ENCODE results near the gene COL13A1.

GRCh38 chr10:69881202-69881601 lies 79.5 kb downstream of the COL13A1 start:
- no peak for TF ChIP-seq POLR2A (IDR thresholded peaks at IDR 0.05; ENCODE audit: borderline replicate concordance, extremely low read depth, insufficient read depth, insufficient read length)
- TF ChIP-seq FOSL1 (IDR thresholded peaks at IDR 0.05; ENCODE audit: low read depth), result no peak
- TF ChIP-seq CTCF (IDR thresholded peaks at IDR 0.05 in 2 of 3, conservative IDR thresholded peaks at IDR 0.05 in 1 of 3; ENCODE audit: borderline replicate concordance in 1 of 3, insufficient read depth in 1 of 3, low read depth in 2 of 3, low read length in 2 of 3), result no peak
- TF ChIP-seq ATF3 (IDR thresholded peaks at IDR 0.05), result no peak
- TF ChIP-seq ZFX (IDR thresholded peaks at IDR 0.05), result no peak
- TF ChIP-seq, protein P1, sequence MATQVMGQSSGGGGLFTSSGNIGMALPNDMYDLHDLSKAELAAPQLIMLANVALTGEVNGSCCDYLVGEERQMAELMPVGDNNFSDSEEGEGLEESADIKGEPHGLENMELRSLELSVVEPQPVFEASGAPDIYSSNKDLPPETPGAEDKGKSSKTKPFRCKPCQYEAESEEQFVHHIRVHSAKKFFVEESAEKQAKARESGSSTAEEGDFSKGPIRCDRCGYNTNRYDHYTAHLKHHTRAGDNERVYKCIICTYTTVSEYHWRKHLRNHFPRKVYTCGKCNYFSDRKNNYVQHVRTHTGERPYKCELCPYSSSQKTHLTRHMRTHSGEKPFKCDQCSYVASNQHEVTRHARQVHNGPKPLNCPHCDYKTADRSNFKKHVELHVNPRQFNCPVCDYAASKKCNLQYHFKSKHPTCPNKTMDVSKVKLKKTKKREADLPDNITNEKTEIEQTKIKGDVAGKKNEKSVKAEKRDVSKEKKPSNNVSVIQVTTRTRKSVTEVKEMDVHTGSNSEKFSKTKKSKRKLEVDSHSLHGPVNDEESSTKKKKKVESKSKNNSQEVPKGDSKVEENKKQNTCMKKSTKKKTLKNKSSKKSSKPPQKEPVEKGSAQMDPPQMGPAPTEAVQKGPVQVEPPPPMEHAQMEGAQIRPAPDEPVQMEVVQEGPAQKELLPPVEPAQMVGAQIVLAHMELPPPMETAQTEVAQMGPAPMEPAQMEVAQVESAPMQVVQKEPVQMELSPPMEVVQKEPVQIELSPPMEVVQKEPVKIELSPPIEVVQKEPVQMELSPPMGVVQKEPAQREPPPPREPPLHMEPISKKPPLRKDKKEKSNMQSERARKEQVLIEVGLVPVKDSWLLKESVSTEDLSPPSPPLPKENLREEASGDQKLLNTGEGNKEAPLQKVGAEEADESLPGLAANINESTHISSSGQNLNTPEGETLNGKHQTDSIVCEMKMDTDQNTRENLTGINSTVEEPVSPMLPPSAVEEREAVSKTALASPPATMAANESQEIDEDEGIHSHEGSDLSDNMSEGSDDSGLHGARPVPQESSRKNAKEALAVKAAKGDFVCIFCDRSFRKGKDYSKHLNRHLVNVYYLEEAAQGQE (IDR thresholded peaks at IDR 0.05; ENCODE audit: low read depth), result no peak
